H1 (cell line): ENCODE data around the gene LAIR1. TPM values are rescaled to one million over a fixed set of nuclear protein-coding genes. Genes with fewer than 3 reads are reported as not detected.

ENCODE experiments used
- CTCF ChIA-PET: fragments of 300-600 bp; sonication (Branson Sonifier 250); formaldehyde crosslinking; loops from one replicate; lab custom pipeline; 2021; ENCODE audit not compliant: partially characterized antibody; lab: Charles Lee
- POLR2A ChIA-PET: fragments of 300-600 bp; sonication (Branson Sonifier 250); formaldehyde crosslinking; loops from one replicate; lab custom pipeline; 2021; ENCODE audit warnings: inconsistent platforms; ENCODE audit not compliant: partially characterized antibody; lab: Charles Lee
- DNase-seq, 2 experiments: peaks; one replicate each; pipeline versions ENCODE4 v3.0.0 to v3.0.0-alpha.2; 2010 to 2022; ENCODE audit warnings: low spot score in 2 of 2, low read depth in 1 of 2, mixed read lengths in 1 of 2
- FAIRE-seq: peaks from 2 replicates; lab custom pipeline; 2011; peaks lifted over from hg19 to GRCh38; lab: Jason Lieb, UNC
- H2AFZ ChIP-seq: 2 replicates; pipeline ENCODE4 v1.8.1; 2012; ENCODE audit warnings: low read length, inconsistent platforms
- H2AK5ac ChIP-seq: 2 replicates; pipeline ENCODE4 v1.6.1; 2013; ENCODE audit warnings: low read depth, low read length
- H2BK120ac ChIP-seq: replicated peaks from 2 replicates; pipeline ENCODE3; 2013; ENCODE audit warnings: low read depth, low read length, inconsistent platforms
- H2BK12ac ChIP-seq: 2 replicates; pipeline ENCODE4 v1.6.1; 2013; ENCODE audit warnings: low read depth, low read length
- H2BK15ac ChIP-seq: 2 replicates; pipeline ENCODE4 v1.6.1; 2013; ENCODE audit warnings: low read length
- H2BK20ac ChIP-seq: 2 replicates; pipeline ENCODE4 v1.6.1; 2013; ENCODE audit warnings: low read length
- H2BK5ac ChIP-seq: 2 replicates; pipeline ENCODE4 v1.6.1; 2013; ENCODE audit warnings: low read depth, low read length
- H3K14ac ChIP-seq: 2 replicates; pipeline ENCODE4 v1.6.1; 2013; ENCODE audit warnings: inconsistent platforms; ENCODE audit not compliant: insufficient read length
- H3K18ac ChIP-seq: 2 replicates; pipeline ENCODE4 v1.6.1; 2013; ENCODE audit warnings: low read length; ENCODE audit errors: extremely low read depth
- H3K23ac ChIP-seq: 2 replicates; pipeline ENCODE4 v1.6.1; 2013; ENCODE audit warnings: inconsistent platforms; ENCODE audit not compliant: insufficient read length
- H3K23me2 ChIP-seq: 2 replicates; pipeline ENCODE4 v1.6.1; 2013; ENCODE audit warnings: low read depth, low read length
- H3K27ac ChIP-seq: 2 replicates; pipeline ENCODE4 v1.6.1; 2011; ENCODE audit warnings: low read depth, low read length, inconsistent platforms
- H3K27me3 ChIP-seq, 4 experiments: replicated peaks in 1 of 4; 1 replicate in 1 of 4; 2 replicates in 3 of 4; pipeline versions ENCODE4 v1.6.1 to v1.8.1; 2011 to 2013; ENCODE audit warnings: low read length in 3 of 4, mild to moderate bottlenecking in 3 of 4, inconsistent platforms in 2 of 4, mixed read lengths in 2 of 4, moderate library complexity in 1 of 4; ENCODE audit not compliant: control insufficient read depth in 3 of 4, insufficient read depth in 3 of 4; ENCODE audit errors: extremely low read depth in 1 of 4
- H3K36me3 ChIP-seq, 4 experiments: 2 replicates each; pipeline versions ENCODE4 v1.6.1 to v1.8.1; 2011 to 2013; ENCODE audit warnings: mild to moderate bottlenecking in 4 of 4, low read length in 3 of 4, moderate library complexity in 2 of 4, control low read depth in 1 of 4, inconsistent platforms in 1 of 4; ENCODE audit not compliant: insufficient read depth in 4 of 4, control insufficient read depth in 2 of 4
- H3K4ac ChIP-seq: replicated peaks from 2 replicates; pipeline ENCODE3; 2013; ENCODE audit warnings: low read length, low read depth, mixed read lengths, inconsistent platforms; ENCODE audit not compliant: insufficient read length
- H3K4me1 ChIP-seq, 4 experiments: replicated peaks in 1 of 4; 1 replicate in 1 of 4; 2 replicates in 3 of 4; pipeline versions ENCODE4 v1.6.1 to v1.8.1; 2011 to 2013; ENCODE audit warnings: low read length in 3 of 4, inconsistent platforms in 2 of 4, mixed read lengths in 1 of 4; ENCODE audit not compliant: insufficient read depth in 4 of 4, control insufficient read depth in 3 of 4
- H3K4me2 ChIP-seq, 2 experiments: 2 replicates each; pipeline versions ENCODE4 v1.6.1 to v1.8.1; 2011 to 2013; ENCODE audit warnings: low read depth in 2 of 2, low read length in 2 of 2, control low read depth in 1 of 2, inconsistent platforms in 1 of 2, mild to moderate bottlenecking in 1 of 2; ENCODE audit not compliant: insufficient read depth in 1 of 2
- H3K4me3 ChIP-seq, 4 experiments: fragments of 200-600, 300-600 bp in 1 of 4; sonication (generic), shearing (Covaris generic), sonication (Bioruptor Twin) in 1 of 4; 2 replicates each; pipeline versions ENCODE4 v1.5.1 to v1.8.1; 2011 to 2016; ENCODE audit warnings: low read length in 4 of 4, low read depth in 3 of 4, control low read depth in 2 of 4, inconsistent platforms in 2 of 4, mild to moderate bottlenecking in 2 of 4, mixed read lengths in 1 of 4, moderate library complexity in 1 of 4; ENCODE audit not compliant: insufficient read depth in 2 of 4; ENCODE audit errors: extremely low read depth in 1 of 4
- H3K56ac ChIP-seq: replicated peaks from 2 replicates; pipeline ENCODE3; 2013; ENCODE audit warnings: low read depth, mild to moderate bottlenecking, mixed read lengths, low read length, inconsistent platforms; ENCODE audit not compliant: insufficient read length
- H3K79me1 ChIP-seq: 2 replicates; pipeline ENCODE4 v1.6.1; 2013; ENCODE audit warnings: low read depth, low read length, control low read depth
- H3K79me2 ChIP-seq, 2 experiments: 2 replicates each; pipeline versions ENCODE4 v1.6.1 to v1.8.1; 2012 to 2013; ENCODE audit warnings: low read length in 2 of 2, mild to moderate bottlenecking in 2 of 2, inconsistent platforms in 1 of 2; ENCODE audit not compliant: insufficient read depth in 2 of 2, control insufficient read depth in 1 of 2
- H3K9ac ChIP-seq, 4 experiments: replicated peaks in 1 of 4; 1 replicate in 1 of 4; 2 replicates in 3 of 4; pipeline versions ENCODE4 v1.6.1 to v1.8.1; 2011 to 2013; ENCODE audit warnings: low read depth in 3 of 4, low read length in 3 of 4, control low read depth in 2 of 4, mild to moderate bottlenecking in 2 of 4, moderate library complexity in 2 of 4, inconsistent platforms in 1 of 4; ENCODE audit errors: extremely low read depth in 1 of 4
- H3K9me3 ChIP-seq, 2 experiments: 2 replicates each; pipeline versions ENCODE4 v1.6.1 to v1.8.1; 2012 to 2013; ENCODE audit warnings: mild to moderate bottlenecking in 2 of 2, moderate library complexity in 2 of 2, control low read depth in 1 of 2, inconsistent platforms in 1 of 2, low read depth in 1 of 2, low read length in 1 of 2, mixed read lengths in 1 of 2; ENCODE audit not compliant: insufficient read depth in 2 of 2
- H4K20me1 ChIP-seq, 2 experiments: replicated peaks in 1 of 2; 2 replicates each; pipeline versions ENCODE3 to v1.8.1; 2011 to 2013; ENCODE audit warnings: inconsistent platforms in 2 of 2, low read length in 2 of 2, mild to moderate bottlenecking in 1 of 2; ENCODE audit not compliant: insufficient read depth in 2 of 2, control insufficient read depth in 1 of 2
- H4K5ac ChIP-seq: 2 replicates; pipeline ENCODE4 v1.6.1; 2013; ENCODE audit warnings: low read length, low read depth, mixed read lengths, inconsistent platforms; ENCODE audit not compliant: insufficient read length
- H4K8ac ChIP-seq: 2 replicates; pipeline ENCODE4 v1.8.0; 2013; ENCODE audit warnings: mild to moderate bottlenecking, moderate library complexity, low read length, inconsistent platforms; ENCODE audit not compliant: insufficient read depth; ENCODE audit errors: extremely low read depth
- H4K91ac ChIP-seq: replicated peaks from 2 replicates; pipeline ENCODE3; 2013; ENCODE audit warnings: low read length, mixed read lengths, inconsistent platforms; ENCODE audit not compliant: insufficient read length
- ATF2 ChIP-seq: IDR thresholded peaks from 2 replicates; pipeline ENCODE4 v1.6.1; 2012; ENCODE audit warnings: low read length, inconsistent platforms
- BCL11A ChIP-seq, 2 experiments: IDR thresholded peaks; one replicate each; pipeline ENCODE4 v1.6.1; 2011; ENCODE audit warnings: low read depth in 2 of 2, low read length in 2 of 2, mild to moderate bottlenecking in 2 of 2
- E2F6 ChIP-seq: IDR thresholded peaks from 2 replicates; pipeline ENCODE4 v1.6.1; 2012; ENCODE audit warnings: inconsistent platforms
- GTF2F1 ChIP-seq: IDR thresholded peaks from 2 replicates; pipeline ENCODE4 v1.6.1; 2012; ENCODE audit warnings: low read depth, low read length, improper control_type of control experiment, borderline replicate concordance
- HDAC2 ChIP-seq, 2 experiments: fragments of 300-600 bp in 1 of 2; sonication (generic) in 1 of 2; IDR thresholded peaks; 2 replicates each; pipeline ENCODE4 v1.6.1; 2011 to 2012; ENCODE audit warnings: low read depth in 2 of 2, low read length in 2 of 2, mild to moderate bottlenecking in 2 of 2, moderate library complexity in 2 of 2, borderline replicate concordance in 1 of 2, inconsistent platforms in 1 of 2
- HDAC6 ChIP-seq: IDR thresholded peaks from one replicate; pipeline ENCODE4 v1.7.1; 2012; ENCODE audit warnings: low read depth, mild to moderate bottlenecking, inconsistent platforms, low read length, moderate library complexity
- KDM1A ChIP-seq: fragments of 200-600, 300-600 bp; sonication (generic); IDR thresholded peaks from 2 replicates; pipeline ENCODE4 v1.7.1; 2016; ENCODE audit warnings: mild to moderate bottlenecking, low read length, borderline replicate concordance
- NANOG ChIP-seq: IDR thresholded peaks from 2 replicates; pipeline ENCODE4 v1.6.1; 2011; ENCODE audit warnings: low read length, low read depth, mild to moderate bottlenecking, inconsistent platforms; ENCODE audit not compliant: insufficient read depth, poor library complexity, severe bottlenecking
- POLR2A ChIP-seq, 2 experiments: IDR thresholded peaks; 1 replicate in 1 of 2; 2 replicates in 1 of 2; pipeline ENCODE4 v1.6.1; 2011; ENCODE audit warnings: low read depth in 2 of 2, low read length in 2 of 2, mild to moderate bottlenecking in 2 of 2; ENCODE audit errors: control extremely low read depth in 1 of 2
- SUZ12 ChIP-seq: fragments of 200-600 bp; sonication (generic); IDR thresholded peaks from 2 replicates; pipeline ENCODE4 v1.6.1; 2012; ENCODE audit warnings: mild to moderate bottlenecking, inconsistent platforms, low read length, moderate library complexity, mixed read lengths
- WGBS, 2 experiments: shearing (Covaris generic) in 1 of 2; methylation state at CpG; one replicate each; pipeline versions ENCODE4 v1.1.6 to v1.1.7; 2013 to 2015; ENCODE audit warnings: low lambda C conversion rate in 2 of 2, mixed read lengths in 2 of 2, inconsistent platforms in 1 of 2, low coverage in 1 of 2, missing lambda C conversion rate in 1 of 2; ENCODE audit not compliant: insufficient replicate concordance in 2 of 2, insufficient coverage in 1 of 2, insufficient read length in 1 of 2; ENCODE audit errors: extremely low coverage in 1 of 2, missing lambda C conversion rate in 1 of 2; 5-methylcytosine and 5-hydroxymethylcytosine counted together
- polyA plus RNA-seq, 7 experiments: library from polyadenylated mRNA; depleted of rRNA in 3 of 7; stranded (reverse) in 5 of 7; unstranded in 2 of 7; fragments of >200 nt in 5 of 7; fragments of 200-250 nt in 2 of 7; gene quantifications; 1 replicate in 5 of 7; 2 replicates in 1 of 7; 4 replicates in 1 of 7; pipeline versions ENCODE4 v1.2.1 to v1.2.3, GENCODE V29; 2011 to 2013; ENCODE audit warnings: missing spikeins in 2 of 7, mixed read lengths in 2 of 7
- total RNA-seq: library from RNA; stranded (reverse); fragmentation: NEBNext Ultra II Directional; extraction: Animal tissue kit (Norgen Biotek cat#: 25700); gene quantifications from 2 replicates; pipeline ENCODE4 v1.2.1, GENCODE V29; 2021

The LAIR1 gene
- total and polyA plus RNA-seq, 2 of the 8 experiments (the other 6 are each of a cell fraction or from before 2014, with no cell fraction given): 0.18 TPM; not detected in 1

- Histone ChIP-seq H2AK5ac (peak overlapping the region; percentile 82; the same call in 1 of the 2 replicates), H2AFZ (no peak overlapping the region; the same call in 1 of the 2 replicates), H3K23me2 (no peaks in the 10 kb centered on the region), H3K14ac (peak overlapping the region; percentile 10), H2BK20ac (no peak overlapping the region), H4K8ac (peak overlapping the region; percentile 36), H2BK5ac (no peak overlapping the region), H3K4ac (peak overlapping the region; percentile 11), H3K27ac (no peak overlapping the region), H4K5ac (no peak overlapping the region), H4K91ac (no peak overlapping the region), H3K79me1 (no peaks in the 10 kb centered on the region), H3K9ac (no peak overlapping the region), H3K9me3 (no peaks in the 10 kb centered on the region), H3K18ac (no peak overlapping the region), H3K79me2 (no peaks in the 10 kb centered on the region), H3K36me3 (no peaks in the 10 kb centered on the region), H3K56ac (no peak overlapping the region), H2BK120ac (peak overlapping the region; percentile 14), H2BK15ac (peak overlapping the region; percentile 46; the same call in 1 of the 2 replicates), H3K4me1 (peaks cover 0 to 9% (median 6%) of the 10 kb centered on the region in 4 experiments; a peak in 6 of 7 replicates), H3K4me2 (0 out of 4 replicates have a peak overlapping the region, but pooled peaks of 1 of the 2 experiments have one; percentile 1), H3K27me3 (peaks cover 0 to 2% (median 0%) of the 10 kb centered on the region in 4 experiments; a peak in 2 of 7 replicates), H2BK12ac (no peak overlapping the region), H4K20me1 (no peaks in the 10 kb centered on the region), H3K23ac (no peak overlapping the region), H3K4me3 (no peak overlapping the region)
- DNase-seq (no peak), FAIRE-seq (no peak)
- POLR2A ChIA-PET: interaction anchor here (0.8 kb wide), 2 partner anchors 17 to 31 kb away, joined by 3 read pairs; no protein-coding TSS in a partner anchor
- WGBS, 2 experiments: 88% methylated on average over 9 of the region's 9 CpGs; no CpG with 5 or more reads in 1 of the 2 experiments
- CTCF ChIA-PET: interaction anchor here (0.7 to 7.1 kb wide), 15 partner anchors 10 to 216 kb away, joined by 3 to 109 read pairs (median 4); partner anchors contain the start of genes TMC4 and TTYH1
- TF ChIP-seq BCL11A (IDR thresholded peaks at IDR 0.05; ENCODE audit: low read depth in 2 of 2, low read length in 2 of 2) (no peak), E2F6 (no peak), GTF2F1 (no peak), SUZ12 (no peak), KDM1A (no peak), ATF2 (no peak), NANOG (no peak), HDAC2 (IDR thresholded peaks at IDR 0.05; ENCODE audit: borderline replicate concordance in 1 of 2, low read depth in 2 of 2, low read length in 2 of 2) (no peak), HDAC6 (no peak), POLR2A (IDR thresholded peaks at IDR 0.05; ENCODE audit: control extremely low read depth in 1 of 2, low read depth in 2 of 2, low read length in 2 of 2) (no peak)
These were observed 24.0 kb upstream of the LAIR1 start for GRCh38 chr19:54388802-54389139.
